GM21526 (cell line): ENCODE measurements around the gene CGRRF1.

ENCODE experiments used
- ATAC-seq: cut with Tn5 transposase; IDR thresholded peaks from one replicate; pipeline ENCODE4 v1.9.1; 2021; ENCODE audit warnings: moderate library complexity; ENCODE audit not compliant: unreplicated experiment, low FRiP score

Gene CGRRF1

GRCh38 chr14:54570631-54571415 lies 61.1 kb downstream of the CGRRF1 start:
- ATAC-seq = no peak

- ATAC-seq = no peak
Measured at GRCh38 chr14:54572316-54572715, 62.6 kb downstream of the CGRRF1 start.

- ATAC-seq = no peak
Measured at GRCh38 chr14:54574528-54574927, 64.8 kb downstream of the CGRRF1 start.

GRCh38 chr14:54577494-54577893 lies 67.8 kb downstream of the CGRRF1 start:
- ATAC-seq = no peak

- ATAC-seq = no peak
Measured at GRCh38 chr14:54577977-54578376, 68.3 kb downstream of the CGRRF1 start.

- no peak for ATAC-seq
Measured at GRCh38 chr14:54579621-54580020, 69.9 kb downstream of the CGRRF1 start.

- no peak for ATAC-seq
Measured at GRCh38 chr14:54580933-54581332, 71.2 kb downstream of the CGRRF1 start.

- ATAC-seq = no peak
Measured at GRCh38 chr14:54582334-54582733, 72.6 kb downstream of the CGRRF1 start.

GRCh38 chr14:54584097-54584496 lies 74.4 kb downstream of the CGRRF1 start:
- ATAC-seq = no peak

- no peak for ATAC-seq
Measured at GRCh38 chr14:54585214-54585613, 75.5 kb downstream of the CGRRF1 start.
